Dedifferentiated amniotic fluid mesenchymal stem cell (primary cell): ENCODE results near the gene LRRTM4.
"Not testable (repeated sequence)": the region's sequence is repeated elsewhere in the genome, so short reads cannot be mapped to it uniquely, and the experiment has no call there.

Source experiments
- DNase-seq: peaks from one replicate; pipeline ENCODE4 v3.0.0-alpha.2; 2016; ENCODE audit errors: extremely low spot score

The LRRTM4 gene

DNA sequence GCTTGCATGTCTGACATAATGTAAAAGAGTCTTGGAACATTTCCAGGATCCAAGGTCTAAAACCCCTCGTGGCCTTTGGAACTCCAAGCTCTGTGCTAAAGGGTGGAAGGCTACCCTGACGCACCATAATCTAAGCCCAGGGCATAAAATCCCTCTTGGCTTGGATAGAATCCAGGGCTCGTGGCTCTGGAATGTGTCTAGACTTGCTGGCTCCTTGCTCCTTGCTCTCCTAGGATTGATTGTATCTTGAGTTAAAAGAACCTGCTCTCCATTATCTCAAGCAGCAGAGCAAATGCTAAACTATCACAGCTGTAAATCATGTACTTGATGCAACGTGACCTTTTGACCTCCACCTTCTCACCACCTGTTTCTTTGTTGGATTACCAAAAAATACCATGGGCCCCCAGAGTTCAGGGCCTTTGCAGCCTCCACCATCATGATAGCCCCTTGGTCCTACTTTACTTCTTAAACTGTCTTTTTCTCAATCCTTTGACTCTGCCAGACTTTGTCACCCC, 346.9 kb downstream of the LRRTM4 start:
- DNase-seq = not testable (repeated sequence)

DNA sequence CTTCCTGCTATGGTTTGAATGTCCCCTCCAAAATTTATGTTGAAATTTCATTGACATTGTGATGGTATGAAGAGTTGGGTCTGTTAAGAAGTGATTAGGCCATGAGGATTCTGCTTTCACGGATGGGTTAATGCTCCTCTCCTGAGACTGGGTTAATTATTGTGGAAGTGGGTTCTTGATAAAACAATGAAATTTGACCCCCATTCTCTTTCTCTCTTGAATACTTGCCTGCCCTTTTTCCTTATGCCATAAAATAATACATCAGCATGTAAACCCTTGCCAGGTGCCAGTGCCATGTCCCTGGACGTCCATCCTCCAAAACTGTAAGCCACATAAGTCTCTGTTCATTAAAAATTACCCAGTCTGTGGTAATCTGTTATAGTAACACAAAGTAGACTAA, 352.8 kb downstream of the LRRTM4 start:
- no peak for DNase-seq

DNA sequence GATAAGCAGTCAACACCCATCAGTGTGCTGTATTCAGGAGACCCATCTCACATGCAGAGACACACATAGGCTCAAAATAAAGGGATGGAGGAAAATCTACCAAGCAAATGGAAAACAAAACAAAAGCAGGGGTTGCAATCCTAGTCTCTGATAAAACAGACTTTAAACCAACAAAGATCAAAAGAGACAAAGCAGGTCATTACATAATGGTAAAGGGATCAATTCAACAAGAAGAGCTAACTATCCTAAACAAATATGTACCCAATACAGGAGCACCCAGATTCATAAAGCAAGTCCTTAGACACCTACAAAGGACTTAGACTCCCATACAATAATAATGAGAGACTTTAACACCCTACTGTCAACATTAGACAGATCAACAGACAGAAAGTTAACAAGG, 358.2 kb downstream of the LRRTM4 start:
- DNase-seq = not testable (repeated sequence)

DNA sequence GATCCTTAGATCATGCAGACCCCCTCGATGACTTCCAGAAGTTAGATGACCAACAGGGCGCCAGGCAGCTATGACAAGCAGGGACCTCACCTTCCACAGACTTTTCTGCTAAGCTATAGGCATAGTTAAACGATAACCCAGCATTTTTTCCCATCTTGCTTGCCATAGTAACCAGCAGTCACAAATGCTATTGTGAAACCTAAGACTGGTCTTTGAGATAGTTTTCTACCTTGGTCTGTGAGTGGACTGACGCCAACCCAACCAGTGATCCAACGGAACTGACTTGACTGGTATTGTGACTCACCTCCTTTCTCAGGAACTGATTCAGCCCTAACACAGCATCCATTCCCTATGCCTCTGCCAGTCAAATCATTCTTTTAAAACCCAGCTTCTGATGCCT, 361.2 kb downstream of the LRRTM4 start:
- DNase-seq = no peak

DNA sequence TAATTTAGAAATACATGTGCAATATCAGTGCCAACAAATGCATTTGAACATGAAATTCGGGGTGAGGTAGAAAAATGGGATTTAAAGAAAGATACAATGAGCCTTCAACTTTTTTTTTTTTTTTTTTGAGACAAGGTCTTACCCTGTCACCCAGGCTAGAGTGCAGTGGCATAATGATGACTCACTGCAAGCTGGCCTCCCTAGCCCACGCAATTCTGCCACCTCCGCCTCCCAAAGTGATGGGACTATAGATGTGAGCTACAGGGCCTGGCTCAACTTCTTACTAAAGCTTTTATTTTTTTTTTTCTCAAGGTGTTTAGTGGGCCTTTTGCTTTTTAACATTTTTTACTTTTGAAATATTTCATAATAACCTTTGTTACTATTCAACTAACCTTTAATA, 365.6 kb downstream of the LRRTM4 start:
- no peak for DNase-seq

DNA sequence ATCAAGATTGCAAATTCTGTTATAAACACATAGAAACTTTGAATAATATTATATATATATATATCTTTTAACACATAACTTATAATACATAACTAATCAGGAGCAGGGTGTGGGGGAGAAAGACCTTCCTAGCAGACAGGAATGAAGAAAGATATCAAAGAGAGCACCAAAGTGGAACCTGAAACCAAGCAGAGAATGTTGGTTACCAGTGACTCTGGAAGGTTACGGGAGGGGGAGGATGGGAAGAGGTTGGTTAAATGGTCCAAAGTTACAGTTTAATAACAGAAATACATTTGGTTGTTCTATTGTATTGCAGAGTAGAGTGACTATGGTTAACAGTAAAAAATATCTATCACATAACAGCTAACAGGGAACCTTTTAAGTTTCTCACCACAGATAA, 366.7 kb downstream of the LRRTM4 start:
- DNase-seq = no peak

DNA sequence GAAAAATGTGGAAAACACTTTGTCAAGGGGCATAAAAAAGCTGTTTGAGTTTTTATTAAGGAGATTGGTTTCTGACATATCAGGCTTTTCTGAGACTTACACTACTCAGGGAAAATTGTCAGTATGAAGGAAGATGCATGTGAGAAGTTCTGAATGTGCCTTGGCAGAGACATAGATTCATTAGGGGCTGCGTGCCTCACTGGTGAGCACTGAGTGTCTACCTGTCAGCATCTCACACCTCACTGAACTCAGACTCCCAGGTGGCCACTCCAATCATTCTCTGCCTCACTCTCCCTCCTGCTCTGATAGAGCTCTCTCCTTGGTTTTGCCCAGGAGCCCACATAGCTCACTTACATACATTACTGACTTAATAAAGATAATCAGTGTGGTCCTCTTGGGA, 372.6 kb downstream of the LRRTM4 start:
- no peak for DNase-seq

DNA sequence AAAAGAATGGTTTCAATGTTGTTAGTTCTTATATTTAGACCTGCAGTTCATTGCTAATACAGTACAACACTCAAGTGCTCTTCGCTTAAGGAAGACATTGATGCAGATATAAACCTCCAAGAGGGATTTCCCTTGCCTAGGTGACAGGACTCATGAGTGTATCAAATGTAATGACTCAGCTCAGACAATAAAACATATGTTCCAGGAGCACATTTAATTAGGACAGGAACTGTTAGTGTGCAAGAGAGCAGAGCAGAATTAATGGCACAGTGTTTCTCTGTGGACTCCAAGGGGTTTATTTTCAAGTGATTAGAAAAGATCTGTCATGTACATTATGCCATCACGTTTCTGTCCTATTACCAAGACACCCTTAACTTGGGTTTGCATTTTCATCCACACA, 375.0 kb downstream of the LRRTM4 start:
- no peak for DNase-seq

DNA sequence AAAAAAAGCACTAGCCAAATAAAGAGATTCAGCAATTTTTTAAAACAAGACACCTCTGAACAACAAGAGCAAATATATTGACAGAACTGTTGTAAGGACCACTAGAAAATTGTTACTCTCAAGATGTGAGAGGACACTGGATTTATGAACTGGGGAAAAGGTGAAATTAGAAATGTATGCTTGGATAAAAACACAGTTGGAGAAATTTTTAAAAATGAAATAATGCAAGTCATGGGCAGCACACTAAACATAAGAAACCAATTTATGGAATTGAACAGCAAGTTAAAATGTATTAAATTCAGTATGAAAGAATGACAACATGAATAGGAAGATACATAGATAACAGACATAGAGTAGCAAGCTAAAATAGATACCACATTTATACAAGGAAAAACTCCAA, 377.4 kb downstream of the LRRTM4 start:
- no peak for DNase-seq

DNA sequence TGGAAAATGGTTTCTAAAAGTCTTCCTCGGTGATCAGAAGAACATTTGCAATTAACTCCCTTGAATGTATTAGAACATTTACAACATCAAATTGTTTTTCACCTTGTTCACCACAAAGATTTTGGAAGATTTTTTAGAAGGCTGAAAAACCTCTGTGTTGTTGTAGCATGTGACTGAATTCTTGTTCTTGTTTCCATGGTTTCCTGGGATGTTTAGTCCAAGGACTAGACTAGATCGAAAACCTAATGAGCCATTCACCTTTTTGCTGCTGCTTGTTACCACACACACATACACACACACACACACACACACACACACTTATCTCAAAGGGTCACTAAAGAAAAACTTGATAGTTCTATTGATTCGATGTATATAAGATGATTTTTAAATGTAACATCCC, 380.0 kb downstream of the LRRTM4 start:
- DNase-seq = no peak

DNA sequence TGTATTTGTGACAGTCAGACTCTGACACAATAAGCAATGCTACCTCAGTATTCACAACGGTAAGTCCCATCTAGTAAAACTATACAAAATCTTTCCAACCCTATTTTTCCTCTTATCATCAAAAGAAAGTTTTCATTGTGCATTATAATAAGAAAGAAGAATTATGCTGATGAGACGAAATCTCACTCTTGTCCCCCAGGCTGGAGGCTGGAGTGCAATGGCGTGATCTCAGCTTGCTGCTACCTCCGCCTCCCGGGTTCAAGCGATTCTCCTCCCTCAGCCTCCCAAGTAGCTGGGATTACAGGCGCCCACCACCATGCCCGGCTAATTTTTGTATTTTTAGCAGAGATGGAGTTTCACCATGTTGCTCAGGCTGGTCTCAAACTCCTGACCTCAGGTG, 393.7 kb downstream of the LRRTM4 start:
- DNase-seq = not testable (repeated sequence)

DNA sequence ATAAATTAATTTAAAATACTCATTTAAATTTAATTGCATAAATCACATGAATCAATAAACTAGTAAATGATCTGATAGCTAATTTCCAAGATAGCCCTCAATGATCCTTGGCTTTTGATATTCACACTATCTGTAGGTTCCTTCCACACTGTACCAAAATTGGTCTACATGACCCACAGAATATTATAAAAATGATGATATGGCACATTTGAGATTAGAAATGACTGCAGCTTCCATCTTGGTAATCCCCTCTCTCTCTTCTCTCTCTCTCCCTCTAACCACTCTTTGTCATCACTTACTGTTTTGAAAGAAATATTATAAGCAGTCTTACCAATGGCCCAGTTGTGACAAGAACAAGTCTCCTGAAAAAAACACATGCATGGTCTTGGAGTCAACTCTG, 394.8 kb downstream of the LRRTM4 start:
- no peak for DNase-seq

DNA sequence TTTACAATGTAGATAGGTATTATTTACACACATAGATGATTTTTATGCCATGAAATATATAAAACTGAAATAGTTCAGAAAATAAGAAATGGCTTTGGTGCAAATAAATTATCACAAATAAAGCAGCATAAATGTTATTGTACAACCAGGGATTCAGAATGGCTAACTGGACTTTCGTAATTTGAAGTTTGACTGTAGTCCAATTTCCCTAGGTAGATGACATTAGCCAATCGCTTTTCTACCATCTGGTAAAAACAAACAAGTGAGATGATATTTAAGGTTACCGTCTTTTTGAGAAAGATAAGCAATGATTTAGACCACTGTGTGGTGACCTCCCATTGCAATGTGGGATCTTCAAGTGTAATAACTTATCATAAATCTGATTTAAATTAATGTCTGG, 400.7 kb downstream of the LRRTM4 start:
- DNase-seq = no peak

DNA sequence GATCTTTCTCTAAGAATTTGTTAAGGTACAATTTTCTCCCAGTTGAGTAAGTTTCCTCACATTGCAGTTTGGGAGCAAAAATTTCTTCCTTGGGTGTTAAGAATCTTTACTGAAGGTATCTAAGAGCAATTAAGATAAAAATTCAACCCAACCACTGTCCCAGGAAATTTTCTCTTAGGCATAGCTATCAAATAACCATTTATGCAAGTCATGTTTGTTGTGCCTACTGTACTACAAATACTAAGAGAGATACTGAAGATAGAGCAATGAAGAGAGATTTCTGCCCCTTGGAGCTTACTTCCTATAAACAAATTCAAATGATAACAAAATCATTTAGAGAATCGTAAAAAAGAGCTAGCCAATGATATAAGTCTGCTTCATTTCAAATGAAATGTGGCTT, 402.8 kb downstream of the LRRTM4 start:
- no peak for DNase-seq

DNA sequence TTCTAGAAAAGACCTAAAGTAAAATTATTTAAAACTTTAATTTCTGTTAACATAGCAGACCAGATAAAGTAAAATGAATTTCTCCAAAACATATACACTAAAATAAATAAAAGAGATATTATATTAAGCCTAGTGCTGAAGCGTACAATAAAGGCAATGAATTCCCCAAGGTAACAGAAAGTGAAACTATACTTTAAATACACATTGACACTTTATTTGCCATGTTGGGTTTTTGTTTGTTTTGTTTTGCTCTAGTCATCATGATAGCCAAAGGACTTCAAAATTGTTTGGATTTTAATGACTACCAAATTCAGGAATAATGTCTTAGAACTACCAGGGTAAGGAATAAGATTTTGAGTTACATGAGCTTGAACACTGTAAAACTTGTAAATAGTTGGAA, 413.3 kb downstream of the LRRTM4 start:
- no peak for DNase-seq

DNA sequence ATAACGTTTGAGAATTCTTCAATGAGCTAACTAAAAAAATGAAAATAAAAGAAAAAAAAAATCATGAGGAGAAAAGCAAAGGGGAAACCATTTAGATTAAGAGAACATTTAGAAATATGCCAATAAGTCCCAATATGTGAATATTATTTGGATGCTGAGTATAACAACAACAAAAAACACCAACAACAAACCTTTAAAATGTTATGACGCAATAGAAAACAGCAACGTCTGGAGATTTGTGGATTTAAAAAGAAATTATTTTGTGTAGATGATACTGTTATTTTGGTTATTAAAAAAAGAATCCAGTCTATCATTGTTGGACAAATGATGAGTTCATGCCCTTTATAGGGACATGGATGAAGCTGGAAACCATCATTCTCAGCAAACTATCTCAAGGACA, 417.2 kb downstream of the LRRTM4 start:
- no peak for DNase-seq

DNA sequence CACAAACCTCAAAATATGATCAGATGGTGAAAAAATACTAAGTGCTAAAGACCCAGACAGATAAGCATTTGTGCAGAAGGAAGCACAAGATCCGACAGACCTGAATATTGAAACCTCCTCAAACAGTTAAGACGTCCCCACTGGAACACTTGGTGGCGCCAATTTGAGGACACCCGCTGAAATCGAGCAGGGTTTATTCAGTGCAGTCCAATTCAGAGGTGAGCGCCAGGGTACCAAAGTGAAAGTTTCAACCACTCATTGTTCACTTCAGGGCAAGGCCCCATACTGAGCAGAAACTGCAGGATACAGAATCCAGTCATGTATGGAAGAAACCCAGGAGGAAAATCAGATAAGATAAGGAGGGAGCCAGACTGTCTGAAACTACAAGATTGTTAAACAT, 417.6 kb downstream of the LRRTM4 start:
- DNase-seq = no peak

DNA sequence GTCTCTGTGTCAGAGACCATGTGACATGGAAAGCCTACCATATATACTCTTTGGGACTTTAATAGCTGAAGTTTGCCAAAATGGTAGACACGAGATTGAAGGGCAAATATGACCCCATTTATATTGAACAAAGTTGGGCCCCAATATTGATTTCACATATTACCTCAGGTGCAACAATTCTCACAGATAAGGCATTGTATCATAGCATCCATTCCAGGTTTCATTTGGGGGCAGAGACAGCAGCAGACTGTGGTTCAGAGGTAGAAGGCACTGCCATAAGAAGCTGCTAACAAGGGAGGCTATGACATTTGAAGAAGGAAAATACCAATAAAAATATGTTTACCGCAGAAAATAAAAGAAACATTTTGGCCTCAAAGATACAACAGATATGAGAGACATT, 419.2 kb downstream of the LRRTM4 start:
- DNase-seq = no peak

DNA sequence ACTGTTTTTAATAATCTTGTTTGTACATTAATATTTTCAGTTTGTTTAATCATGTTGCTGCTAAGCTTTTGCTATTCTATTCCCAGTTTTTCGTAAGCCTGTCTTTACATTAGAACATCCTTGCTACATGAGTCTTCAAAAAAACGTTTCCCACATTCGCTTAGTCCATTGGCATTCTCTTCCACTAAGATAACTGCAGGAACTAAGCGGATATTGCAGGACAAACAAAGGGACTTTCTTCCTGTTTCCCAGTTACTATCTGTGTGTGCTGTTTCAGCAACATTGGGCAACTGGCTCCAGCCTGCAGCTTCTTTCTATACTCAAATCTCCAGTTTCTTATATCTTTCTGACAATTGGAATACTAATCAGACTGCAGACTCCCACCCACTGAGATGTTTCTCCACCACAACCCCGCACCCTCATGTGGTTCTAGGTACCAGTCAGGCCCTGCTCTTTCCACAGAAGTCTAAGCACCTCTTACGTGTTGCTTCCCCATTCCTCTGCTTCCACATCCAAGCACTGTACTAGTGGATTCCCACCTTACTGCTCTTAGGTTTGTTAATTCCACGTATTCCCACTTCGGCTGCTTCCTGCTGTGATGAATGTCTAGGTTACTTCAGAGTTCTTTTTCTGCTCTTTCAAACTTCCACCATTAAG, 420.3 kb downstream of the LRRTM4 start:
- no peak for DNase-seq

DNA sequence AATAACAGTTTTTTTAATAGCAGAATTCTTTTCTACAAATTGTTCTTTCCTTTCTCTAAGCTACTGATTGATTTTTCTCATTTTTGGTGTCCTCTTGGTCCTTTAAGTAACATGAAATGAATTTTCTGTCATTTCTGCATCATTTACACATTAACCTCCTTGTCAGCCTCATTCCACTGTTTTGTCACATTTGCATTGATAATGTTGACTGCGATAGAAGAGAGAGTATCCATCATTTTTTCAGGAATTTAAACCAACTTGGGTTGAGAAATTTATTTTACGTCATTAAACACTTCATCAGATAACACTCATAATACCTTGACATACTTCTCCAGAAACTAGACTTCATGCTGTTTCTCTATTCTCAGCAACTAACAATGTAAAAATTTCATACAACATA, 422.2 kb downstream of the LRRTM4 start:
- DNase-seq = no peak

DNA sequence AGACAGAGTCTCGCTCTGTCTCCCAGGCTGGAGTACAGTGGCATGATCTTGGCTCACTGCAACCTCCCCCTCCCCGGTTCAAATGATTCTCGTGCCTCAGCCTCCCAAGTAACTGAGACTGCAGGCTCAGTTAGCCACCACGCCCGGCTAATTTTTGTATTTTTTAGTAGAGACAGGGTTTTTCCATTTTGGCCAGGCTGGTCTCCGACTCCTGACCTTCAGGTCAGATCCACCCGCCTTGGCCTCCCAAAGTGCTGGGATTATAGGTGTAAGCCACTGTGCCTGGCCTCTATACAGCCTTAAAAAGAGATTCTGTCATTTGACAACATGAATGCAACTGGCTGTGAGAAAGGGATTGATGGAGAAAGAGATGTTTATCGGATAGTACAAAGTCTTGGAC, 426.7 kb downstream of the LRRTM4 start:
- not testable (repeated sequence) for DNase-seq

DNA sequence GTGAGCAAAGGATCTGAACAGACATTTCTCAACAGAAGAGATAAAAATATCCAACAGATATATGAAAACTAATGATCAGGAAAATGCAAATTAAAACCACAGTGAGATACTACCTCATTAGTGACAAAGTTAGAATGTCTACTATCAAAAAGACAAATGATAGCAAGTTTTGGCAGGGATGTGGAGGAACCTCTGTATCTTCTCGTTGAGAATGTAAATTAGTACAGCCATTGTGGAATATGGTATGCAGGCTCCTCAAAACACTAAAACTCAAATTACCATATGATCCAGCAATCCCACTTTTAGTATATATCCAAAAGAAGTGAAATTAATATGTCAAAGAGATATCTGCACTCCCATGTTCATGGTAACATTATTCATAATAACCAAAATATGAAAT, 427.1 kb downstream of the LRRTM4 start:
- no peak for DNase-seq

DNA sequence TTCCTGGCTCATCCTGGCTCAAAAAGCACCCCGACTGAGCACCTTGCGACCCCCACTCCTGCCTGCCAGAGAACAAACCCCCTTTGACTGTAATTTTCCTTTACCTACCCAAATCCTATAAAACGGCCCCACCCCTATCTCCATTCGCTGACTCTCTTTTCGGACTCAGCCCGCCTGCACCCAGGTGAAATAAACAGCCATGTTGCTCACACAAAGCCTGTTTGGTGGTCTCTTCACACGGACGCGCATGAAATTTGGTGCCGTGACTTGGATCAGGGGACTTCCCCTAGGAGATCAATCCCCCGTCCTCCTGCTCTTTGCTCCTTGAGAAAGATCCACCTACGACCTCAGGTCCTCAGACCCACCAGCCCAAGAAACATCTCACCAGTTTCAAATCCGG, 433.8 kb downstream of the LRRTM4 start:
- DNase-seq = not testable (repeated sequence)

DNA sequence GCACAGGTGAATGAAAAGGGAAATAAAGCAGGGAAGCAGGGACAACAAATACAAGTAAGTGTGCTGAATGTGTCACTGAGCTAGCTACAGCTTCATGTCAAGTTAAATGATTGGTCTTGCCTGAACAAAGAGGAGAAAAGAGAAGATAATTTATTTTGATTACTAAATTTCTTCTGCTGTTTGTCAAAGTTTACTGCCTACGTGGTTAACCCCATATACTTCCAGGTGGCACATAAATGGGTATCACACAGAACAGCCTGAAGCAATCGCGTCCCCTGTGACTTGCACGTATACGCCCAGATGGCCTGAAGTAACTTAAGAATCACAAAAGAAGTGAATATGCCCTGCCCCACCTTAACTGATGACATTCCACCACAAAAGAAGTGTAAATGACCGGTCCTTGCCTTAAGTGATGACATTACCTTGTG, 434.2 kb downstream of the LRRTM4 start:
- no peak for DNase-seq
